GM21390 (cell line): ENCODE measurements around the gene GRK5.

Experiments used
- ATAC-seq: cut with Tn5 transposase; IDR thresholded peaks from one replicate; pipeline ENCODE4 v1.9.1; 2021; ENCODE audit not compliant: unreplicated experiment

The GRK5 gene

GRCh38 chr10:119496273-119496672 is 288.9 kb downstream of the GRK5 start:
- peak; percentile 78 for ATAC-seq

DNA sequence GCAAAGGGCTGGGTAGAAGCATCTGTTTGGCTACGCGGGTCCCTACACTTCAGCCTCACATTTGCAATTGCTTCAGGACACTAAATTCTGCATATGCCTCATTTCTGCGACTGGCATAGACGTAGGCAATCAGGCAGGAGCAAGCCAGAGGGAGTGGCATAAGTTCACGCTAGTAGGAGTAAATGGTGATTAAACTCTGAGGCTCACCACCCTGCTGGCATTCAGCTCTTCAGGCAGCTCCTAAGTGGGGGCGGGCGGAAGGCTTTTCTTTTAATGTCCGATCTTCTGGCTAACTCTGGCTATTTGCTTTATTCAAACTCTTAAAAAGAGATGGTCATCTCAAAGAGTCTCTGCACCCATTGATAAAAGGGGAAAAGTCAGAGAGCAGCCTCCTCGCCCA is 289.9 kb downstream of the GRK5 start:
- no peak for ATAC-seq

- ATAC-seq: no peak
These were observed 291.7 kb downstream of the GRK5 start for GRCh38 chr10:119498889-119499676.

- no peak for ATAC-seq
These were observed 292.3 kb downstream of the GRK5 start for GRCh38 chr10:119499677-119500002.

DNA sequence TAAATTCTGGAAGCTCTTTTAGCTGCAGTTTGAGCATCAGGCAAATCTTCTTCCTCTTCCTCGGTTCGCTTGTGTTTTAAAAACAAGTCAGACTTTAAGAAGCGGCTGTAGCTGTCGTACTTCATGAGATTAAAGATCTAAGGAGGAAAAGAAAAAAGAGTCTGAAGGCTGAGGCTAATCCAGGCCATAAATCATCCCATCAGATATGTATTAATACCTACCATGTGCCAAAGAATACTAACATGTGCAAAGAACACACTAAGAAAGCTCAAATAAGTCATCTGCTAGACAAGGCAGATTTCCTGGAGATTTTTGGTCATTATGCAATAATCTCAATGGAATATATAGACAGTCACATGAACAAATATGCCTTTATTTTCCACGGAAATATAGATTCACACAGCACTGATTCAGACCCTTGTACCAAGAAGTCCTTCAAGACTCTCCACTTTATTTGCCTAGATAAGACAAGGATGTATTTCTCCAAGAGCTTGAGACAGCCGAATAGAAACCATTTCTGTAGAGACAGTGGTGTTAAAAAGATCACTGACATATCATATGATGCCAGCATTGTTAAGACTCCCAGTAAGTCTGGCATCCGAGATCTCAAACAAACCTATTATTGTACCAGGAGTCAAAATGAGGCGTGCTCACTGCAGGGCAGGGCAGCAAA is 292.9 kb downstream of the GRK5 start:
- no peak for ATAC-seq

DNA sequence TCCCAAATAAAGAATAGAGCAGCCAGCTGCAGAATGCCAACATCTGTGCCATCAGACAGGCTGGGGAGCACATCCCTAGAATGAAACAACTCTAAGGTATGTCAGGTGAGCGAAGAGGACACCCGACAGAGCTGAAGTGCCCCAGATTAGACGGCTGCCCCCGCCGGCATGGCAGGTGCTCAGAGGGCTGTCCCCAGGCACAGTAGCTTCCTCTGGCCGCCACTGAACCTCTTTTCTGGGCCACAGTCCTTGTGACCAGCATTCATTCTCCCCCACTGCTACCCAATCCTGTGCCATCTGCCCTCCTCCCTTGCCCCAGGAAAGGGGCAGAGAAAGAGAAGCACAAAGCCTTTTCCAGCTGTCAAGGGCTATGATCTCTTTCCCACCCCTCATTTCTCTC is 293.4 kb downstream of the GRK5 start:
- no peak for ATAC-seq

DNA sequence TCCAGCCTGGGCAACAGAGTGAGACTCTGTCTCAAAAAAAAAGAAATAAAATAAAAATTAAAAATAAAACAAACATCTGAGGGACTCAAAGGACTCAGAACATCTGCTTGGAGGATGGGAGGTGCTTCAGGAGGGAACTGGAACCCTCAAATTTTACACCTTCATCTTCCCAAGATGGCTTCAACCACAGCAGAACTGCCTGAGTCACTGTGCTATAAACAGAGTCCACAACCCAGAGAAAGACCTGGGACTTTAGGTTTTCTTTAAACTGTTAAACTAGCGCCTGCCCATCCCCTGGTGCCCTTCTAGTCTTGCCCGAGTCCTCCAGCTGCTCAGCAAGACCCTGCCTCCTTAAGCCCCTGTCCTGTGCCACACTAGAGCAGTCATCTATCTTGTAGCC is 294.3 kb downstream of the GRK5 start:
- ATAC-seq: no peak

GRCh38 chr10:119502209-119502608 is 294.8 kb downstream of the GRK5 start:
- ATAC-seq: no peak

DNA sequence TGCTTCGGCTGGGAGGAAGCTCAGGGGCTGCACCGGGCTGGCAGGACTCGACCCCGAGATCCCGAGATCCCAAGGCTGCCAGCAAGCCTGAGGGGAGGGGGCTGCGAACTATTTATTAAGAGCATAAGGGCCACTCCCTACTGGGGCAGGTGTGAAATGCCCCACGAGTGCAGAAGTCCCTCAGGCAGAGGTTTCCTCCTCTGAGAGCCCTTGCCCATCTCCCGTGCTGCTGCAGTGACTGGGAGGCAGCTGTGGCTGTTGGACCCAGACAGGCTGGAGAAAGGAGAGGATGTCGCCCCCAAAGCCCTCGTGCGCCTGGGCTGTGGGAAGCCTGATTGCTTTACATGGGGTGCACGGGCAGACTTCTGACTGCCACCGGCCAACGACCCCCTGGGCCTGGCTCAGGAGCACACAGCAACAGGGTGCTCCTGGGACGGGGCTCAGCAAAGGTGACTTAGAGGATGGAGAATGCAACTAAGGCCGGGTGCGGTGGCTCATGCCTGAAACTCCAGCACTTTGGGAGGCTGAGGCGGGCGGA is 295.3 kb downstream of the GRK5 start:
- no peak for ATAC-seq

- no peak for ATAC-seq
These were observed 296.4 kb downstream of the GRK5 start for GRCh38 chr10:119503821-119504220.

DNA sequence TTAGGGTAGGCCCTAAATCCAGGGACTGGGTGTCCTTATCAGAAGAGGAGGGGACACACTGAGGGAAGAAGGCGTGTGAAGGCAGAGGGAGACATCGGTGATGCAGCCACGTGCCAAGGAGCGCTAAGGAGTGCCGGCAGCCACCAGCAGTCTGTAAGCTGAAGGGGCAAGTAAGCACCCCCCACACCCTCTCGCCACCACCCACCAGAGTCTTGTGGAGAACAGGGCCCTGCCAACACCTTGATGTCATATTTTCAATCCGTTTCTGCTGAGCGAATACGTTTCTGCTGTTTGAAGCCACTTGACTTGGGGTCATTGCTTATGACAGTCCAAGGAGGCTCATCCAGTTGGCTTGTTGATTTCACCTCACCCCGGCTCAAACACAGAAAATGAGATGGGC is 297.3 kb downstream of the GRK5 start:
- ATAC-seq: no peak

DNA sequence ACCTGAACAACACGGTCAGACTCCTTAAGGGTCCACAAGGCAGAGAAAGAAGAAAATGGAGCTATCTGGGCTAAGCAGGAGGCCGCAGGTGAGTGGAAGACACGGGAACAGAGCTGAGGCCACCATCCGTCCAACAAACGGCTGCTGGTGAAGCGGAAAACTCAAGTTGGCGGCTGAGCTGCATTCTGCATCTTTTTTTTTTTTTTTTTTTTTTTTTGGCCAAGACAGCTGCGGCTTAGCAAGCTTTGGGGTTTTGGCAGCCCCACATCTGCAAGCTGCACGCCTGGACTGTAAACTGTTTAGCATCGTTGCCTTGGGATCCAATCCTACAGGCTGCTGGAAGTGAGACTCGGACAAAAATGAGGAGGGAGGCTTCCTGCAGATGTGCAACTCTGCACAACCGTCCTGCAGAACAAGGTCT is 297.8 kb downstream of the GRK5 start:
- ATAC-seq: no peak
